SK-N-SH treated with all-trans-retinoic acid at 6 μM for 48 hours (cell line): Measurements from ENCODE around the gene ISOC2.

Source experiments
- CSDC2 ChIP-seq: fragments of 250-450 bp; sonication (Bioruptor Pico); IDR thresholded peaks from 2 replicates; pipeline ENCODE4 v1.5.0; 2020; ENCODE audit warnings: mild to moderate bottlenecking, moderate library complexity
- GLIS3 ChIP-seq: fragments of 250-450 bp; sonication (Bioruptor Pico); IDR thresholded peaks from 2 replicates; pipeline ENCODE4 v1.5.0; 2020; ENCODE audit warnings: mild to moderate bottlenecking, moderate library complexity
- ISL1 ChIP-seq: fragments of 250-450 bp; sonication (Bioruptor Pico); IDR thresholded peaks from 2 replicates; pipeline ENCODE4 v2.1.2; 2022; ENCODE audit warnings: mild to moderate bottlenecking, moderate library complexity
- TF ChIP-seq, protein P1 (sequence below): fragments of 250-450 bp; sonication (Bioruptor Pico); IDR thresholded peaks from 2 replicates; pipeline ENCODE4 v1.5.1; 2020; ENCODE audit warnings: low read depth, mild to moderate bottlenecking, moderate library complexity
- TF ChIP-seq, protein P2 (sequence below): fragments of 250-450 bp; sonication (Bioruptor Pico); IDR thresholded peaks from 2 replicates; pipeline ENCODE4 v1.5.1; 2021; ENCODE audit warnings: mild to moderate bottlenecking, moderate library complexity

GRCh38 chr19:55426042-55426441 is 35.4 kb downstream of the ISOC2 start:
- no peak for TF ChIP-seq CSDC2 (CRISPR knock-in tag)
- no peak for TF ChIP-seq GLIS3 (CRISPR knock-in tag)
- TF ChIP-seq, protein P1, sequence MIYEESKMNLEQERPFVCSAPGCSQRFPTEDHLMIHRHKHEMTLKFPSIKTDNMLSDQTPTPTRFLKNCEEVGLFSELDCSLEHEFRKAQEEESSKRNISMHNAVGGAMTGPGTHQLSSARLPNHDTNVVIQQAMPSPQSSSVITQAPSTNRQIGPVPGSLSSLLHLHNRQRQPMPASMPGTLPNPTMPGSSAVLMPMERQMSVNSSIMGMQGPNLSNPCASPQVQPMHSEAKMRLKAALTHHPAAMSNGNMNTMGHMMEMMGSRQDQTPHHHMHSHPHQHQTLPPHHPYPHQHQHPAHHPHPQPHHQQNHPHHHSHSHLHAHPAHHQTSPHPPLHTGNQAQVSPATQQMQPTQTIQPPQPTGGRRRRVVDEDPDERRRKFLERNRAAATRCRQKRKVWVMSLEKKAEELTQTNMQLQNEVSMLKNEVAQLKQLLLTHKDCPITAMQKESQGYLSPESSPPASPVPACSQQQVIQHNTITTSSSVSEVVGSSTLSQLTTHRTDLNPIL (CRISPR knock-in tag): no peak
- TF ChIP-seq ISL1 (CRISPR knock-in tag): no peak
- TF ChIP-seq, protein P2, sequence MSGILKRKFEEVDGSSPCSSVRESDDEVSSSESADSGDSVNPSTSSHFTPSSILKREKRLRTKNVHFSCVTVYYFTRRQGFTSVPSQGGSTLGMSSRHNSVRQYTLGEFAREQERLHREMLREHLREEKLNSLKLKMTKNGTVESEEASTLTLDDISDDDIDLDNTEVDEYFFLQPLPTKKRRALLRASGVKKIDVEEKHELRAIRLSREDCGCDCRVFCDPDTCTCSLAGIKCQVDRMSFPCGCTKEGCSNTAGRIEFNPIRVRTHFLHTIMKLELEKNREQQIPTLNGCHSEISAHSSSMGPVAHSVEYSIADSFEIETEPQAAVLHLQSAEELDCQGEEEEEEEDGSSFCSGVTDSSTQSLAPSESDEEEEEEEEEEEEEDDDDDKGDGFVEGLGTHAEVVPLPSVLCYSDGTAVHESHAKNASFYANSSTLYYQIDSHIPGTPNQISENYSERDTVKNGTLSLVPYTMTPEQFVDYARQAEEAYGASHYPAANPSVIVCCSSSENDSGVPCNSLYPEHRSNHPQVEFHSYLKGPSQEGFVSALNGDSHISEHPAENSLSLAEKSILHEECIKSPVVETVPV: no peak
